Adrenal gland (tissue), 12 donors: Measurements from ENCODE around the gene MMP24OS. TPM values are rescaled to one million over a fixed set of nuclear protein-coding genes. Genes with fewer than 3 reads are reported as not detected.
A peak's percentile ranks its signal among the peaks of the same experiment; 100 is the strongest.
"Not testable (repeated sequence)": the region's sequence is repeated elsewhere in the genome, so short reads cannot be mapped to it uniquely, and the experiment has no call there.

Experiments used
- DNase-seq, 7 donors: peaks; one replicate each; pipeline ENCODE4 v3.0.0-alpha.2; 2019 to 2020
- H3K27ac ChIP-seq, 5 donors: fragments of 200-600 bp; sonication (generic) in 4 of 5; 1 replicate in 3 of 5; 2 replicates in 2 of 5; pipeline versions ENCODE4 v1.5.1 to v1.8.0; 2016 to 2020; ENCODE audit warnings: mild to moderate bottlenecking in 1 of 5
- H3K27me3 ChIP-seq: fragments of 200-600 bp; 2 replicates; pipeline ENCODE4 v1.8.0; 2021
- H3K36me3 ChIP-seq, 2 donors: fragments of 200-600 bp; replicated peaks in 1 of 2; 1 replicate in 1 of 2; 2 replicates in 1 of 2; pipeline versions ENCODE4 v1.5.1 to v1.8.0; 2018 to 2022
- H3K4me1 ChIP-seq, 2 donors: fragments of 200-600 bp; replicated peaks in 1 of 2; 1 replicate in 1 of 2; 2 replicates in 1 of 2; pipeline versions ENCODE4 v1.5.1 to v1.8.0; 2018 to 2021
- H3K4me3 ChIP-seq, 4 donors: fragments of 200-600 bp; sonication (generic) in 3 of 4; one replicate each; pipeline ENCODE4 v1.5.1; 2016 to 2018
- H3K9me3 ChIP-seq, 3 donors: fragments of 200-600 bp; sonication (generic) in 1 of 3; replicated peaks in 1 of 3; 1 replicate in 2 of 3; 2 replicates in 1 of 3; pipeline versions ENCODE4 v1.5.1 to v1.8.0; 2016 to 2021
- POLR2A ChIP-seq, 2 donors: fragments of 450-650 bp; IDR thresholded peaks; one replicate each; pipeline ENCODE4 v1.6.1; 2017; ENCODE audit warnings: antibody characterized with exemption in 2 of 2, mild to moderate bottlenecking in 2 of 2, moderate library complexity in 1 of 2
- WGBS, 4 donors: extraction: QIAGEN DNeasy Blood & Tissue Kit in 2 of 4; methylation state at CpG; one replicate each; pipeline versions ENCODE4 v1.1.5 to v1.1.7; 2013 to 2017; 5-methylcytosine and 5-hydroxymethylcytosine counted together
- intact Hi-C, 2 donors: fragments of 100-400 bp; cut with DNase I; formaldehyde crosslinking; loops; one replicate each; pipeline versions ENCODE4 v1.14.1 to v1.15.0; 2022 to 2023
- polyA plus RNA-seq, 3 donors: library from polyadenylated mRNA; stranded (reverse); fragments of 200-250 nt in 2 of 3; fragments of 350-450 nt in 1 of 3; fragmentation: Illumina TruSeq in 1 of 3; extraction: RNeasy Lipid Tissue Mini Kit (QIAGEN cat#74804) in 1 of 3; gene quantifications; one replicate each; pipeline ENCODE4 v1.2.3, GENCODE V29; 2013 to 2014
- total RNA-seq, 9 donors: library from RNA; depleted of rRNA in 4 of 9; stranded (reverse); fragments of >200 nt in 4 of 9; fragments of 120-200 nt in 1 of 9; fragmentation: NEBNext Ultra II Directional in 1 of 9; extraction: Animal tissue kit (Norgen Biotek cat#: 25700) in 1 of 9; gene quantifications; one replicate each; pipeline versions ENCODE4 v1.1.0 to v1.2.4, GENCODE V29; 2013 to 2023
- TF ChIP-seq, protein P1 (sequence below), 6 experiments: fragments of 450-650 bp in 4 of 6; fragments of 200-600 bp in 2 of 6; sonication (generic) in 1 of 6; IDR thresholded peaks; 1 replicate in 5 of 6; 2 replicates in 1 of 6; pipeline versions ENCODE4 v1.5.1 to v1.8.0; 2016 to 2021; ENCODE audit warnings: antibody characterized with exemption in 6 of 6, mild to moderate bottlenecking in 2 of 6, moderate library complexity in 1 of 6
- donor health status: healthy with polysubstance abuse.
- donor health status: Bipolar disorder and iron deficiency.
- donor health status: DM: yes; HTN: yes; CAD: no.
- donor health status: DM: no; HTN: no; CAD: no.
- donor health status: DM: no; HTN: no; CAD: no.
- donor health status: DM: yes; HTN: yes; CAD: no.

Gene MMP24OS
- total and polyA plus RNA-seq, 12 donors, result 24.8 to 150 (median 84.4) TPM

DNA sequence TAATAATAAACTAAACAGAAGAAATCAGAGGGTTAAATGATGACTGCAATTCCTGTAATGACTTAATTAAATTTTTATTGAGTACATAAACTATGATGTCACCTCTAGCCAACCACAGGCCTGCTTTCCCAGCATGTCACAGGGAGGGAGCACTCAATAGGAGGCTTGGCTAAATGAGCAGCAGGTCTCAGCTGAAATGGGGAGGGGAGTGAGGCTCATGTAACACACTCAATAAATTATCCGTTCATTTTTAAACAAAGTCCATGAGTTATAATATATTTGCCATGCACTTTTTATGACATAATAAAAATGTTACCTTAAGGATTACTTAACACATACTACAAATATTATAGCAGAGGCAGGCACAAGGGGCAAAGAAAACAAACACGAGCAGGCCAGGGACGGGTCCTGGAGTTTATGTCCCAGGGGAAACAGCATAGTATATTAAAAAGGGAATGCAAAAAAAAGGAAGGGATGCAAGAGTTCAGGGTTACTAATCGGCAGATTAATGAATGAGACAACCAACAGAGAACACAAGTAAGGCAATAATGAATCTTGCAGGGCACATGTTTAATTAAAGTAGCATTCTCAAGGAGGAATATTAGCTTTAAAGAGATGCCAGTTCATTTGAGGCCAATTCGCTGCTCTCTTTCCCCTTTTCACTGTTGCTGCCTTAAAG is 41.4 kb upstream of the MMP24OS start:
- intact Hi-C loops, result no loop called here
- 78 to 82% (median 80%) methylated on average over 5 of the region's 5 CpGs for WGBS, 4 donors

DNA sequence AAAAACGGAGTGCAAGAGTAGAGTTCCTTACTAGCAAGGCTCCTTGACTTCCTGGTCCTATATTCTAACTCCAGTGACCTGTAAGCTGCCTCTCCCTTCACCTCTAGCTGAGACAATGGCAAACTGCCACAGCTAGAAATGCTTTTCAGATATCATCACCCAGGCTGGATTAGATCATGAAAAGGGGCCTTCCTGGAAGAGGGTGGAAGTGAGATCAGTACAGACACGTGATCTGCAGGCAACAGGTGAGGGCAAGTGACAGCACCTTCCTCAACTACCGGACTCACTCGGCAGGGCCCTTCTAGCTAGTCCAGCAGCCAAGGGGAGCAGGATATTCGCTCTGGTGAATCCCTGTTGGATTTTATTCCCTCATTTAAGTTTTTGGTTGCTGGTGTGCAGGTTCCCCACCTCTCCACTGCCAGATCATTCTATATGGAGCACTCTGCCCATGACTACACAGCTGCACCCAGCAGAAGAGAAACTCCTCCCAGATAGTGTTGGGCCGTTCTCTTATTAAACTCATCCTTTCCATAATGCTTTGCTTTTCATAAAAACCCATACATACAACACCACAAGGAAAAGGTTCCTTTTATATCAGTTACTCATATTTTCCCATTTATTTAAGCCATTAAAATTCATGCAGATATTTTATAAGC is 40.7 kb upstream of the MMP24OS start:
- Histone ChIP-seq H3K9me3 (no peaks in the 10 kb centered on the region), H3K4me3 (no peak overlapping the region), H3K27me3 (no peaks in the 10 kb centered on the region), H3K36me3 (no peaks in the 10 kb centered on the region), H3K4me1 (peaks cover 0 to 9% of the 10 kb centered on the region in 2 donors), H3K27ac (no peak overlapping the region)
- DNase-seq, result peak in 2 of 7 donors; percentile 35 to 49
- TF ChIP-seq, protein P1, sequence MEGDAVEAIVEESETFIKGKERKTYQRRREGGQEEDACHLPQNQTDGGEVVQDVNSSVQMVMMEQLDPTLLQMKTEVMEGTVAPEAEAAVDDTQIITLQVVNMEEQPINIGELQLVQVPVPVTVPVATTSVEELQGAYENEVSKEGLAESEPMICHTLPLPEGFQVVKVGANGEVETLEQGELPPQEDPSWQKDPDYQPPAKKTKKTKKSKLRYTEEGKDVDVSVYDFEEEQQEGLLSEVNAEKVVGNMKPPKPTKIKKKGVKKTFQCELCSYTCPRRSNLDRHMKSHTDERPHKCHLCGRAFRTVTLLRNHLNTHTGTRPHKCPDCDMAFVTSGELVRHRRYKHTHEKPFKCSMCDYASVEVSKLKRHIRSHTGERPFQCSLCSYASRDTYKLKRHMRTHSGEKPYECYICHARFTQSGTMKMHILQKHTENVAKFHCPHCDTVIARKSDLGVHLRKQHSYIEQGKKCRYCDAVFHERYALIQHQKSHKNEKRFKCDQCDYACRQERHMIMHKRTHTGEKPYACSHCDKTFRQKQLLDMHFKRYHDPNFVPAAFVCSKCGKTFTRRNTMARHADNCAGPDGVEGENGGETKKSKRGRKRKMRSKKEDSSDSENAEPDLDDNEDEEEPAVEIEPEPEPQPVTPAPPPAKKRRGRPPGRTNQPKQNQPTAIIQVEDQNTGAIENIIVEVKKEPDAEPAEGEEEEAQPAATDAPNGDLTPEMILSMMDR (IDR thresholded peaks at IDR 0.05), result no peak
- no peak for TF ChIP-seq POLR2A (IDR thresholded peaks at IDR 0.05)
- intact Hi-C loops, result no loop called here
- 73 to 78% (median 75%) methylated on average over 6 of the region's 6 CpGs for WGBS, 4 donors

More for the DNA sequence above, 41.4 kb upstream of the MMP24OS start:
- TF ChIP-seq, protein P1 (IDR thresholded peaks at IDR 0.05), result no peak
- TF ChIP-seq POLR2A (IDR thresholded peaks at IDR 0.05), result no peak
- Histone ChIP-seq H3K27ac (no peak overlapping the region), H3K4me1 (peaks cover 0 to 9% of the 10 kb centered on the region in 2 donors), H3K4me3 (no peak overlapping the region), H3K27me3 (no peaks in the 10 kb centered on the region), H3K36me3 (no peaks in the 10 kb centered on the region), H3K9me3 (no peaks in the 10 kb centered on the region)
- no peak for DNase-seq

DNA sequence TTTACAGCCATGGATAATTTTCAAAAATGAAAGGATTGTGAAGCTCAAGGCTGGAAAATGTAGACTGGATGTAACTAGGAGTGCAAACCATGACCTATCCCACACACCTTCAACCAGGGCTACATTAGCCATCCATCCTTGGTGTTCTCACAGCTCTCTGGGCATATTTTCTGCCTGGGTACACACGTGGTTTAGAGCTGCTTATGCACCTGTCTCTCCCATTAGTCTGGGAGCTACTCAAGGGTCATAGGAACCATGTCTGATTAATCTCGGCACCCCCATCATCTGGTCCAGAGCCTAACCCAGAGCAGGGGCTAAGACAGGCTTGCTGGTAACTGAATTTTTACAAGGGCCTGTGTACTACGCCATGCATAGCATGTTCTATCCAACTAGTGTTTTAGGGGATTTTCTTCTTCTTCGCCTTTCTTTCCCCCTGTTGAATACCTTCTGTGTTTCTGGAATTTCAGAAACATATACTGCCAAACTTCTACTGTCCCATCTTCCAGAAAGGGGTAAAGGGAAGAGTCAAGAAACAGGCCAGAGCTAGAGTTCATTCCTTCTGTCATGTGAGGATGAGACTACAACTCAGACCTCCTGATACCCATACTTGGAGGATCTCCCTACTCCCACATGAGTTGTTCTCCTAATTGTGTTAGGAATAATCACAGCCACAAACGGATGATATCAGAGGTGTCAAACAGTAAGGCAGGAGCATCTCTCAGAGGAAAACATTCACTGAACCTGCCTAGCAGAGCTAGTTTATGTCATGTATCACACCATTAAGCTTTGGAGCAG is 39.7 kb upstream of the MMP24OS start:
- Histone ChIP-seq H3K4me1 (peaks cover 0 to 9% of the 10 kb centered on the region in 2 donors), H3K27ac (peak overlapping the region in 1 of 5 donors; percentile 22), H3K36me3 (no peaks in the 10 kb centered on the region), H3K27me3 (no peaks in the 10 kb centered on the region), H3K9me3 (no peaks in the 10 kb centered on the region), H3K4me3 (no peak overlapping the region)
- no peak for DNase-seq
- intact Hi-C loops, result no loop called here
- TF ChIP-seq POLR2A (IDR thresholded peaks at IDR 0.05), result no peak
- TF ChIP-seq, protein P1 (IDR thresholded peaks at IDR 0.05), result no peak
- WGBS, 4 donors, result 88 to 98% (median 90%) methylated on average over 5 of the region's 5 CpGs

DNA sequence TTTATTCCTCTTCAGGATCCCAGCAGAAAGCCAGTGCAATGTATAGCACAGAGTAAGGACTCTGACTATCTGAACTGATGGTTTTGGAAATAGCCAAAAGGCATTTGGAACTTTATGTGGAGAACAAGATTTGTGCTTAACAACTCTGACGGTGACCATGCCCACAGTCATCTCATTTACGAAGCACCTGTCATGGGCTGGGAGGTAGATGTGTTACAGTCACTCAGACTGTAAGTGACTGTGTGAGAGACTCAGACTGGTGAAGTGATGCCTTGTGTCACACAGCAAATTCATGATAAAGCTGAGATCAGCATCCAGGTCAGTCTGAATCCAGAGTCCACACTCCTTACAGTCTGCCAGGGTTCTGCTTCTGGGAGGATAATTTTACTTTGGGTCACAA is 38.2 kb upstream of the MMP24OS start:
- H3K9me3 ChIP-seq, result no peaks in the 10 kb centered on the region
- WGBS, 4 donors, result 92 to 100% (median 94%) methylated on average over 2 of the region's 2 CpGs
- H3K4me1 ChIP-seq, result peaks cover 0 to 9% of the 10 kb centered on the region in 2 donors
- no peak for TF ChIP-seq POLR2A (IDR thresholded peaks at IDR 0.05)
- H3K36me3 ChIP-seq, result no peaks in the 10 kb centered on the region
- intact Hi-C loops, result no loop called here
- no peak overlapping the region for H3K27ac ChIP-seq
- no peaks in the 10 kb centered on the region for H3K27me3 ChIP-seq
- no peak overlapping the region for H3K4me3 ChIP-seq
- no peak for DNase-seq

DNA sequence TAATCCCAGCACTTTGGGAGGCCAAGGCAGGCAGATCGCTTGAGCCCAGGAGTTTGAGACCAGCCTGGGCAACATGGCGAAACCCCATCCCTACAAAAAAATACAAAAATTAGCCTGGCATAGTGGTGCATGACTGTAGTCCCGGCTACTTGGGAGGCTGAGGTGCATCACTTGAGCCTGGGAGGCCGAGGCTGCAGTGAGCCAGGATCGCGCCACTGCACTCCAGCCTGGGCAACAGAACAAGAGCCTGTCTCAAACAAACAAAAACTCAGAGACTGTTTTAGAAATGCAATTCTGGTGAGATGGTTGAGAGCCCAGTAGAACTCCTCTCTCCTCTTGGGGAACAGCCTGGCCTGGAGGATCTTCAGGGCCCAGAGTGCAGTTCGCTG is 37.7 kb upstream of the MMP24OS start:
- DNase-seq, H3K9me3 ChIP-seq, H3K4me3 ChIP-seq, H3K27ac ChIP-seq, H3K4me1 ChIP-seq, intact Hi-C loops, H3K36me3 ChIP-seq, H3K27me3 ChIP-seq: not testable (repeated sequence)
- WGBS, 4 donors, result 95 to 99% (median 98%) methylated on average over 7 of the region's 7 CpGs
